HEK293 (cell line): ENCODE data around the gene KDM2B.
A peak's percentile ranks its signal among the peaks of the same experiment; 100 is the strongest.

ENCODE experiments used
- EGR2 ChIP-seq: fragments of 450-650 bp; formaldehyde crosslinking; IDR thresholded peaks from 2 replicates; pipeline ENCODE4 v1.5.1; 2016; ENCODE audit warnings: low read depth, missing biosample characterization, missing genetic modification characterization
- HOXC10 ChIP-seq: sonication (generic); formaldehyde crosslinking; IDR thresholded peaks from 2 replicates; pipeline ENCODE4 v1.8.1; 2023; ENCODE audit warnings: mild to moderate bottlenecking, missing genetic modification reagents
- KLF16 ChIP-seq: fragments of 450-650 bp; formaldehyde crosslinking; IDR thresholded peaks from 2 replicates; pipeline ENCODE4 v1.5.1; 2017; ENCODE audit warnings: missing biosample characterization, missing genetic modification characterization
- SP2 ChIP-seq: fragments of 450-650 bp; formaldehyde crosslinking; IDR thresholded peaks from 2 replicates; pipeline ENCODE4 v1.5.1; 2016; ENCODE audit warnings: missing biosample characterization, missing genetic modification characterization
- SP3 ChIP-seq: fragments of 450-650 bp; formaldehyde crosslinking; IDR thresholded peaks from 2 replicates; pipeline ENCODE4 v1.5.1; 2016; ENCODE audit warnings: missing biosample characterization, missing genetic modification characterization
- TCF7L2 ChIP-seq: IDR thresholded peaks from 2 replicates; pipeline ENCODE4 v1.6.1; 2011; ENCODE audit warnings: low read depth, mild to moderate bottlenecking, inconsistent platforms, low read length, moderate library complexity, borderline replicate concordance
- ZBTB17 ChIP-seq: fragments of 450-650 bp; formaldehyde crosslinking; IDR thresholded peaks from 2 replicates; pipeline ENCODE4 v1.5.1; 2016; ENCODE audit warnings: missing biosample characterization, missing genetic modification characterization
- ZBTB21 ChIP-seq: fragments of 450-650 bp; formaldehyde crosslinking; IDR thresholded peaks from 2 replicates; pipeline ENCODE4 v1.5.1; 2017; ENCODE audit warnings: missing biosample characterization, missing genetic modification characterization
- ZBTB48 ChIP-seq: fragments of 450-650 bp; formaldehyde crosslinking; IDR thresholded peaks from 2 replicates; pipeline ENCODE4 v1.5.1; 2016; ENCODE audit warnings: missing biosample characterization, missing genetic modification characterization
- ZNF2 ChIP-seq: fragments of 450-650 bp; formaldehyde crosslinking; IDR thresholded peaks from 2 replicates; pipeline ENCODE4 v1.5.1; 2016; ENCODE audit warnings: missing biosample characterization, missing genetic modification characterization
- ZNF341 ChIP-seq: fragments of 450-650 bp; formaldehyde crosslinking; IDR thresholded peaks from 2 replicates; pipeline ENCODE4; 2016; ENCODE audit warnings: low read depth, missing biosample characterization, missing genetic modification characterization
- ZNF37A ChIP-seq: fragments of 450-650 bp; IDR thresholded peaks from 2 replicates; pipeline ENCODE4 v1.5.1; 2018; ENCODE audit warnings: missing biosample characterization, missing genetic modification characterization
- ZNF423 ChIP-seq: fragments of 450-650 bp; formaldehyde crosslinking; IDR thresholded peaks from 2 replicates; pipeline ENCODE4 v1.5.1; 2016; ENCODE audit warnings: missing biosample characterization, missing genetic modification characterization
- ZNF544 ChIP-seq: fragments of 450-650 bp; formaldehyde crosslinking; IDR thresholded peaks from 2 replicates; pipeline ENCODE4 v1.5.0; 2017; ENCODE audit warnings: missing biosample characterization, missing genetic modification characterization
- ZNF561 ChIP-seq: fragments of 450-650 bp; IDR thresholded peaks from 2 replicates; pipeline ENCODE4 v1.5.1; 2018; ENCODE audit warnings: missing biosample characterization, missing genetic modification characterization, borderline replicate concordance
- ZNF600 ChIP-seq: fragments of 450-650 bp; formaldehyde crosslinking; IDR thresholded peaks from 2 replicates; pipeline ENCODE4 v1.5.1; 2016; ENCODE audit warnings: missing biosample characterization, missing genetic modification characterization
- ZNF623 ChIP-seq: fragments of 450-650 bp; formaldehyde crosslinking; IDR thresholded peaks from 2 replicates; pipeline ENCODE4 v1.5.1; 2016; ENCODE audit warnings: missing biosample characterization, missing genetic modification characterization
- ZNF660 ChIP-seq: fragments of 450-650 bp; IDR thresholded peaks from 2 replicates; pipeline ENCODE4 v1.5.1; 2018; ENCODE audit warnings: missing biosample characterization, mild to moderate bottlenecking, missing genetic modification characterization
- ZNF768 ChIP-seq: fragments of 450-650 bp; formaldehyde crosslinking; IDR thresholded peaks from 2 replicates; pipeline ENCODE4 v1.5.1; 2018; ENCODE audit warnings: missing biosample characterization, mild to moderate bottlenecking, missing genetic modification characterization
- ZSCAN16 ChIP-seq: fragments of 450-650 bp; formaldehyde crosslinking; IDR thresholded peaks from 2 replicates; pipeline ENCODE4 v1.5.1; 2016; ENCODE audit warnings: missing biosample characterization, missing genetic modification characterization
- TF ChIP-seq, protein P1 (sequence below): fragments of 450-650 bp; formaldehyde crosslinking; IDR thresholded peaks from 2 replicates; pipeline ENCODE4 v1.5.1; 2017; ENCODE audit warnings: missing biosample characterization, mild to moderate bottlenecking, missing genetic modification characterization, moderate library complexity
- TF ChIP-seq, protein P2 (sequence below): sonication (generic); formaldehyde crosslinking; IDR thresholded peaks from 2 replicates; pipeline ENCODE4 v1.8.1; 2022; ENCODE audit warnings: mild to moderate bottlenecking, moderate library complexity, missing genetic modification reagents
- TF ChIP-seq, protein P3 (sequence below): fragments of 450-650 bp; formaldehyde crosslinking; IDR thresholded peaks from 2 replicates; pipeline ENCODE4 v1.5.1; 2016; ENCODE audit warnings: missing biosample characterization, missing genetic modification characterization
- TF ChIP-seq, protein P4 (sequence below): fragments of 450-650 bp; formaldehyde crosslinking; IDR thresholded peaks from 2 replicates; pipeline ENCODE4 v1.5.1; 2016; ENCODE audit warnings: missing biosample characterization, missing genetic modification characterization
- TF ChIP-seq, protein P5 (sequence below): fragments of 450-650 bp; formaldehyde crosslinking; IDR thresholded peaks from 2 replicates; pipeline ENCODE4 v1.5.0; 2017; ENCODE audit warnings: missing biosample characterization, missing genetic modification characterization, borderline replicate concordance
- TF ChIP-seq, protein P6 (sequence below): fragments of 450-650 bp; formaldehyde crosslinking; IDR thresholded peaks from 2 replicates; pipeline ENCODE4 v1.5.1; 2016; ENCODE audit warnings: missing biosample characterization, missing genetic modification characterization
- TF ChIP-seq, protein P7 (sequence below): fragments of 450-650 bp; formaldehyde crosslinking; IDR thresholded peaks from 2 replicates; pipeline ENCODE4 v1.5.1; 2016; ENCODE audit warnings: missing biosample characterization, missing genetic modification characterization

The KDM2B gene

DNA sequence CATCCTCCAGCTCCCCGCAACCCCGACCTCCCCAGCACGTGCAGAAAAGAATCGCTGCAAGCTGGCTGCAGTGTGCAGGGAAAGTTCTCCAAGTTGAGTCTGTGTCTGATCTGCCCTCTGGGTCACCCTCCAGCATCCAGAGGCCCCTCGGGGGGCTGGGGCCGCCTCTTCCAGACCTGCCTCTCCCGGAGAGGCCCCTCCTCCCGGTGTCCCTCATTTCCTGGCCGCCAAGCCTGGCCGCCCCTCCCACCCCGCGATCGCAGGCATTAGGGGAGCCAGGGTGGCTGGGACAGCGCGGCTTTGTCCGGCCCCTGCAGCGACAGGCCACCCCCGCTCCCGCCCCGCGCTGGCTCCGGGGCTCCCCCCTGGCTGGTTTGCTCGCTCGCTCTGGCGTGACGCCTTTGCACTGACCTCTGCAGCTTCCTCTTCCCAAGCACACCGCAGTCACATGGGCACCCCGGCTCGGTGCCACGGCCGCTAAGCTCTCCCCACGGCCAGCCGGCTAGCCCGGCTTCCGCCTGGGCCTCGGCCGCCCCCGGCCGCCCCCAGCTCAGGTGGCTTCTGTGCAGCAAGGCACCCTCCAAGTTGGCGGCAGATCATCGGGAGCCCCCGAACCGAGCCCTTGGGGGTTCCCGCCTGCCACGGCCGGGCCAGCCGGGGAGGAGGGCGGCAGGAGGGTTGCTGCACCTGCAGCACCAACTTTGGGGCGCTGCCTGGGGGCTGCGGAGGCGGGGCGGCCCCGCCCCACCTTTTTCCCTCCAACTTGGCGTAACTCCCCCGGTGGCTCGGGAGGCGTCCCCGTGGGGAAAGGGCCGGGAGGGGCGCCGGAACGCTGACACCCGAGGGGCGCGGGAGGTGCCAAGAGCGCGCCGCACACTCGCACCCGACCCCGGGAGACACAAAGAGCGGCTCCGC is 43.7 kb downstream of the KDM2B start (continued):
- no peak for TF ChIP-seq TCF7L2
- peak; percentile 76 for TF ChIP-seq ZBTB48 (tag by site-specific recombination)
- TF ChIP-seq EGR2: peak; percentile 83
- no peak for TF ChIP-seq ZNF623
- TF ChIP-seq ZNF561 (tag by site-specific recombination): no peak
- TF ChIP-seq, protein P1, sequence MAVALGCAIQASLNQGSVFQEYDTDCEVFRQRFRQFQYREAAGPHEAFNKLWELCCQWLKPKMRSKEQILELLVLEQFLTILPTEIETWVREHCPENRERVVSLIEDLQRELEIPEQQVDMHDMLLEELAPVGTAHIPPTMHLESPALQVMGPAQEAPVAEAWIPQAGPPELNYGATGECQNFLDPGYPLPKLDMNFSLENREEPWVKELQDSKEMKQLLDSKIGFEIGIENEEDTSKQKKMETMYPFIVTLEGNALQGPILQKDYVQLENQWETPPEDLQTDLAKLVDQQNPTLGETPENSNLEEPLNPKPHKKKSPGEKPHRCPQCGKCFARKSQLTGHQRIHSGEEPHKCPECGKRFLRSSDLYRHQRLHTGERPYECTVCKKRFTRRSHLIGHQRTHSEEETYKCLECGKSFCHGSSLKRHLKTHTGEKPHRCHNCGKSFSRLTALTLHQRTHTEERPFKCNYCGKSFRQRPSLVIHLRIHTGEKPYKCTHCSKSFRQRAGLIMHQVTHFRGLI (tag by site-specific recombination): no peak
- TF ChIP-seq, protein P2, sequence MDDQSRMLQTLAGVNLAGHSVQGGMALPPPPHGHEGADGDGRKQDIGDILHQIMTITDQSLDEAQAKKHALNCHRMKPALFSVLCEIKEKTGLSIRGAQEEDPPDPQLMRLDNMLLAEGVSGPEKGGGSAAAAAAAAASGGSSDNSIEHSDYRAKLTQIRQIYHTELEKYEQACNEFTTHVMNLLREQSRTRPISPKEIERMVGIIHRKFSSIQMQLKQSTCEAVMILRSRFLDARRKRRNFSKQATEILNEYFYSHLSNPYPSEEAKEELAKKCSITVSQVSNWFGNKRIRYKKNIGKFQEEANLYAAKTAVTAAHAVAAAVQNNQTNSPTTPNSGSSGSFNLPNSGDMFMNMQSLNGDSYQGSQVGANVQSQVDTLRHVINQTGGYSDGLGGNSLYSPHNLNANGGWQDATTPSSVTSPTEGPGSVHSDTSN: 0 out of 2 replicates have a peak, but pooled peaks have one; percentile 10
- TF ChIP-seq SP3 (tag by site-specific recombination): peak; percentile 87
- no peak for TF ChIP-seq ZBTB21 (tag by site-specific recombination)
- no peak for TF ChIP-seq ZNF768 (tag by site-specific recombination)
- no peak for TF ChIP-seq ZSCAN16 (tag by site-specific recombination)
- TF ChIP-seq ZNF423 (tag by site-specific recombination): peak; percentile 71
- TF ChIP-seq, protein P3, sequence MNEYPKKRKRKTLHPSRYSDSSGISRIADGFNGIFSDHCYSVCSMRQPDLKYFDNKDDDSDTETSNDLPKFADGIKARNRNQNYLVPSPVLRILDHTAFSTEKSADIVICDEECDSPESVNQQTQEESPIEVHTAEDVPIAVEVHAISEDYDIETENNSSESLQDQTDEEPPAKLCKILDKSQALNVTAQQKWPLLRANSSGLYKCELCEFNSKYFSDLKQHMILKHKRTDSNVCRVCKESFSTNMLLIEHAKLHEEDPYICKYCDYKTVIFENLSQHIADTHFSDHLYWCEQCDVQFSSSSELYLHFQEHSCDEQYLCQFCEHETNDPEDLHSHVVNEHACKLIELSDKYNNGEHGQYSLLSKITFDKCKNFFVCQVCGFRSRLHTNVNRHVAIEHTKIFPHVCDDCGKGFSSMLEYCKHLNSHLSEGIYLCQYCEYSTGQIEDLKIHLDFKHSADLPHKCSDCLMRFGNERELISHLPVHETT (tag by site-specific recombination): no peak
- TF ChIP-seq, protein P4, sequence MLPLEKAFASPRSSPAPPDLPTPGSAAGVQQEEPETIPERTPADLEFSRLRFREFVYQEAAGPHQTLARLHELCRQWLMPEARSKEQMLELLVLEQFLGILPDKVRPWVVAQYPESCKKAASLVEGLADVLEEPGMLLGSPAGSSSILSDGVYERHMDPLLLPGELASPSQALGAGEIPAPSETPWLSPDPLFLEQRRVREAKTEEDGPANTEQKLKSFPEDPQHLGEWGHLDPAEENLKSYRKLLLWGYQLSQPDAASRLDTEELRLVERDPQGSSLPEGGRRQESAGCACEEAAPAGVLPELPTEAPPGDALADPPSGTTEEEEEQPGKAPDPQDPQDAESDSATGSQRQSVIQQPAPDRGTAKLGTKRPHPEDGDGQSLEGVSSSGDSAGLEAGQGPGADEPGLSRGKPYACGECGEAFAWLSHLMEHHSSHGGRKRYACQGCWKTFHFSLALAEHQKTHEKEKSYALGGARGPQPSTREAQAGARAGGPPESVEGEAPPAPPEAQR (tag by site-specific recombination): no peak
- TF ChIP-seq ZNF2 (tag by site-specific recombination): no peak
- TF ChIP-seq, protein P5, sequence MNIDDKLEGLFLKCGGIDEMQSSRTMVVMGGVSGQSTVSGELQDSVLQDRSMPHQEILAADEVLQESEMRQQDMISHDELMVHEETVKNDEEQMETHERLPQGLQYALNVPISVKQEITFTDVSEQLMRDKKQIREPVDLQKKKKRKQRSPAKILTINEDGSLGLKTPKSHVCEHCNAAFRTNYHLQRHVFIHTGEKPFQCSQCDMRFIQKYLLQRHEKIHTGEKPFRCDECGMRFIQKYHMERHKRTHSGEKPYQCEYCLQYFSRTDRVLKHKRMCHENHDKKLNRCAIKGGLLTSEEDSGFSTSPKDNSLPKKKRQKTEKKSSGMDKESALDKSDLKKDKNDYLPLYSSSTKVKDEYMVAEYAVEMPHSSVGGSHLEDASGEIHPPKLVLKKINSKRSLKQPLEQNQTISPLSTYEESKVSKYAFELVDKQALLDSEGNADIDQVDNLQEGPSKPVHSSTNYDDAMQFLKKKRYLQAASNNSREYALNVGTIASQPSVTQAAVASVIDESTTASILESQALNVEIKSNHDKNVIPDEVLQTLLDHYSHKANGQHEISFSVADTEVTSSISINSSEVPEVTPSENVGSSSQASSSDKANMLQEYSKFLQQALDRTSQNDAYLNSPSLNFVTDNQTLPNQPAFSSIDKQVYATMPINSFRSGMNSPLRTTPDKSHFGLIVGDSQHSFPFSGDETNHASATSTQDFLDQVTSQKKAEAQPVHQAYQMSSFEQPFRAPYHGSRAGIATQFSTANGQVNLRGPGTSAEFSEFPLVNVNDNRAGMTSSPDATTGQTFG (tag by site-specific recombination): no peak
- TF ChIP-seq, protein P6, sequence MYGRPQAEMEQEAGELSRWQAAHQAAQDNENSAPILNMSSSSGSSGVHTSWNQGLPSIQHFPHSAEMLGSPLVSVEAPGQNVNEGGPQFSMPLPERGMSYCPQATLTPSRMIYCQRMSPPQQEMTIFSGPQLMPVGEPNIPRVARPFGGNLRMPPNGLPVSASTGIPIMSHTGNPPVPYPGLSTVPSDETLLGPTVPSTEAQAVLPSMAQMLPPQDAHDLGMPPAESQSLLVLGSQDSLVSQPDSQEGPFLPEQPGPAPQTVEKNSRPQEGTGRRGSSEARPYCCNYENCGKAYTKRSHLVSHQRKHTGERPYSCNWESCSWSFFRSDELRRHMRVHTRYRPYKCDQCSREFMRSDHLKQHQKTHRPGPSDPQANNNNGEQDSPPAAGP: peak; percentile 31; the same call in 1 of the 2 replicates
- TF ChIP-seq ZNF544 (tag by site-specific recombination): no peak
- TF ChIP-seq ZNF660: no peak
- TF ChIP-seq ZNF600: peak; percentile 91
- TF ChIP-seq KLF16 (tag by site-specific recombination): peak; percentile 28; the same call in 1 of the 2 replicates
- TF ChIP-seq ZNF37A (tag by site-specific recombination): no peak
- TF ChIP-seq HOXC10 (CRISPR knock-in tag): no peak
- TF ChIP-seq ZBTB17 (tag by site-specific recombination): peak; percentile 77
- peak; percentile 84 for TF ChIP-seq ZNF341
- peak; percentile 83 for TF ChIP-seq SP2 (tag by site-specific recombination)
- TF ChIP-seq, protein P7, sequence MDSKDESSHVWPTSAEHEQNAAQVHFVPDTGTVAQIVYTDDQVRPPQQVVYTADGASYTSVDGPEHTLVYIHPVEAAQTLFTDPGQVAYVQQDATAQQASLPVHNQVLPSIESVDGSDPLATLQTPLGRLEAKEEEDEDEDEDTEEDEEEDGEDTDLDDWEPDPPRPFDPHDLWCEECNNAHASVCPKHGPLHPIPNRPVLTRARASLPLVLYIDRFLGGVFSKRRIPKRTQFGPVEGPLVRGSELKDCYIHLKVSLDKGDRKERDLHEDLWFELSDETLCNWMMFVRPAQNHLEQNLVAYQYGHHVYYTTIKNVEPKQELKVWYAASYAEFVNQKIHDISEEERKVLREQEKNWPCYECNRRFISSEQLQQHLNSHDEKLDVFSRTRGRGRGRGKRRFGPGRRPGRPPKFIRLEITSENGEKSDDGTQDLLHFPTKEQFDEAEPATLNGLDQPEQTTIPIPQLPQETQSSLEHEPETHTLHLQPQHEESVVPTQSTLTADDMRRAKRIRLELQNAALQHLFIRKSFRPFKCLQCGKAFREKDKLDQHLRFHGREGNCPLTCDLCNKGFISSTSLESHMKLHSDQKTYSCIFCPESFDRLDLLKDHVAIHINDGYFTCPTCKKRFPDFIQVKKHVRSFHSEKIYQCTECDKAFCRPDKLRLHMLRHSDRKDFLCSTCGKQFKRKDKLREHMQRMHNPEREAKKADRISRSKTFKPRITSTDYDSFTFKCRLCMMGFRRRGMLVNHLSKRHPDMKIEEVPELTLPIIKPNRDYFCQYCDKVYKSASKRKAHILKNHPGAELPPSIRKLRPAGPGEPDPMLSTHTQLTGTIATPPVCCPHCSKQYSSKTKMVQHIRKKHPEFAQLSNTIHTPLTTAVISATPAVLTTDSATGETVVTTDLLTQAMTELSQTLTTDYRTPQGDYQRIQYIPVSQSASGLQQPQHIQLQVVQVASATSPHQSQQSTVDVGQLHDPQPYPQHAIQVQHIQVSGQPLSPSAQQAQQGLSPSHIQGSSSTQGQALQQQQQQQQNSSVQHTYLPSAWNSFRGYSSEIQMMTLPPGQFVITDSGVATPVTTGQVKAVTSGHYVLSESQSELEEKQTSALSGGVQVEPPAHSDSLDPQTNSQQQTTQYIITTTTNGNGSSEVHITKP: peak; percentile 43
